Stimulated activated memory B cell treated with anti-CD40 and anti-IgM and Interleukin-4, amounts not matched to agents 10 μg/mL and 1 μg/mL and 100 μg/mL, for 72 hours (primary cell): ENCODE results near the gene CAMSAP3.

ENCODE experiments used
- ATAC-seq: fragments of 150-1000 bp; cut with Tn5 transposase; 2 replicates; pipeline ENCODE4 v1.10.0; 2021
- H3K27ac Mint-ChIP-seq: one replicate; pipeline ENCODE4 v1.8.0; 2022; ENCODE audit warnings: mild to moderate bottlenecking, mixed read lengths
- H3K27me3 Mint-ChIP-seq: one replicate; pipeline ENCODE4 v1.8.0; 2022; ENCODE audit warnings: mixed read lengths
- H3K36me3 Mint-ChIP-seq: one replicate; pipeline ENCODE4 v1.8.0; 2022; ENCODE audit warnings: mixed read lengths
- H3K4me1 Mint-ChIP-seq: one replicate; pipeline ENCODE4 v1.8.0; 2022; ENCODE audit warnings: mixed read lengths
- H3K4me3 Mint-ChIP-seq: one replicate; pipeline ENCODE4 v1.8.0; 2022; ENCODE audit warnings: mild to moderate bottlenecking, moderate library complexity, mixed read lengths
- H3K9me3 Mint-ChIP-seq: one replicate; pipeline ENCODE4 v1.8.0; 2022; ENCODE audit warnings: mixed read lengths

CAMSAP3 gene

DNA sequence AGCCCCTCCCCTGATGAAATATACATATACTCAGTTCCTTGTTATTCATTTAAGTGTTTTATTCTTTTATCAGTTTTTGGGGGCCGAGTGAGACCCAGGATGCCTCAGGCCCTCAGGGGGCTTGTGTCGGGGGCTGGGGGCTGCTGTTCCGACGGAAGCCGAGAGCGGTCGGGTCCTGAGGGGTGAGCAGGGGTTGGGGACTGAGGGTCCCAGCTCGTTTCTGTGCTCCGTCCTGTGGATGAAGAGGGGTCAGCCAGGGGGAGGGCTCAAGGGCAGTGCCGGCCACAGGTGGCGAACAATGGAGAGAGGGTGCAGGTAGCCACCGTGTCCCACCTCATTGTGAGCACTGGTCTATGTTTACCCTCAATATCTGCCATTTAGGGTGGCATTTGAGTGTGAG lies 35.9 kb downstream of the CAMSAP3 start:
- no peak for ATAC-seq
- H3K4me3 Mint-ChIP-seq, result no peak overlapping the region
- H3K27me3 Mint-ChIP-seq, result no peaks in the 10 kb centered on the region
- H3K9me3 Mint-ChIP-seq, result no peaks in the 10 kb centered on the region
- H3K36me3 Mint-ChIP-seq, result peaks cover 32% of the 10 kb centered on the region
- peaks cover 69% of the 10 kb centered on the region for H3K4me1 Mint-ChIP-seq
- H3K27ac Mint-ChIP-seq, result no peak overlapping the region

DNA sequence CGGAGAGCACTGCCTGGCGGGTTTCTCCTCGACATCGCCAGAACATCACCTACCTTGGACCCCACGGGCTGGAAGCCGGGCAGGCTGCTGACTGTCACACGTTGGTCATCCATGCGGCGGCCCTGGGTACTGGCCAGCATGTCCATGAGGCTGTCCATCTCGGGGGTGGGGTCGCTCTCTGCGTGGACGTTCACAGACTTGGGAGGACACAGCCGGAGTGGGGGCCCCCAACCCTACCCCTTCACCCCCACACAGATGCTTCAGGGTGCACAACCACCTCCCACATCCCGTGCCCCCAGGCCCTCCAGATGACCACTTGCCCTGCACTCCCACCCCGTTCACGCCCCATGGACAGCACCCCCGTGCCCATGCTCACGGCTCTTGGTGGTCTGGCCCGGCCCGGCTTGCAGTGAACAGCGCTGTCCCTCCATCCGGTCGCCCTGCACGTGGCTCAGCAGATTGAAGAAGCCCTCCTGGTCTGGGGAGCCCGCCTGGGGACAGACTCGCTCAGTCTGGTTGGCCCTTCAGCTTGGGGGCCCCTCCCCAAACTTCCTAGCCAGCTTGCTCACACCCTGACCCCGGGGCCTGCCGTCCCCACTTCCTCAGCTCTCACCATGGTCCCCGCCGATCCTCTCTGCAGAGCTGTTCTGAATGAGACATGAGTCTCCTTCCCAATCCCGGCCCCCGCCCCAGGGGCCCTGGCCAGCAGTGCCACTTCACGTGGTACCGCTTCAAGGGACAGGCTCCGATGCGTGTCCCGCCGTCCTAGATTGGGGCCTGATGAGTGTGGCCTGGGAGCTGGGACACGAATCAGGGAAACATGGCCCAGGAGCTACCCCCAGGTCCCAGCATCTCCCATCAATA lies 36.9 kb downstream of the CAMSAP3 start:
- no peaks in the 10 kb centered on the region for H3K27me3 Mint-ChIP-seq
- H3K27ac Mint-ChIP-seq, result no peak overlapping the region
- no peaks in the 10 kb centered on the region for H3K9me3 Mint-ChIP-seq
- H3K36me3 Mint-ChIP-seq, result peaks cover 26% of the 10 kb centered on the region
- ATAC-seq, result no peak
- no peak overlapping the region for H3K4me3 Mint-ChIP-seq
- H3K4me1 Mint-ChIP-seq, result peaks cover 67% of the 10 kb centered on the region

DNA sequence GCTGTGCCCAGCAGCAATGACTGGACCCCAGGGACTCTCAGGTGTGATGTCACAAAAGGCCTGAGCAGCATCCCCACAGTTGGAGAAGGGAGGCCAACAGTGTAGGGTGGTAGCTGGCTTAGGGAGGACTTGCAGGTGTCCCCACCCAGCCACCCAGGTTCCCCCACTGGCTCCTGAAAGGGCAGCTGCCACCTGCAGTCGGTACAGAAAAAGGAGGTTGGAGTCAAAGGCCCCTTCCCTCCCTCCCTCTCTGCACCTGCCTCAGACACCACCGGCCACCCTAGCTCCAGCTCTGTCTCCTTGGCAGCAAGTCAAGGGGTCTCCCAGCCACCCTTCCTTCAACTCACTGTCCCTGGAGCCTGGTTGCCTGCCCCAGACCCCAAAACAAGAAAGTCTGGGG lies 38.0 kb downstream of the CAMSAP3 start, which contains the start of gene PCP2:
Gene PCP2, minus strand, starts transcription at position 22 of the 400 bp plus-strand sequence. CDS start 262 bp downstream, outside the sequence.
- no peak within 1 kb of the TSS for H3K27ac Mint-ChIP-seq
- no peak for ATAC-seq
- H3K4me3 Mint-ChIP-seq, result no peak within 1 kb of the TSS
- H3K4me1 Mint-ChIP-seq, result peaks cover 67% of the 10 kb centered on the region
- H3K27me3 Mint-ChIP-seq, result no peaks in the 10 kb centered on the region
- H3K9me3 Mint-ChIP-seq, result no peaks in the 10 kb centered on the region
- peaks cover 26% of the 10 kb centered on the region for H3K36me3 Mint-ChIP-seq

DNA sequence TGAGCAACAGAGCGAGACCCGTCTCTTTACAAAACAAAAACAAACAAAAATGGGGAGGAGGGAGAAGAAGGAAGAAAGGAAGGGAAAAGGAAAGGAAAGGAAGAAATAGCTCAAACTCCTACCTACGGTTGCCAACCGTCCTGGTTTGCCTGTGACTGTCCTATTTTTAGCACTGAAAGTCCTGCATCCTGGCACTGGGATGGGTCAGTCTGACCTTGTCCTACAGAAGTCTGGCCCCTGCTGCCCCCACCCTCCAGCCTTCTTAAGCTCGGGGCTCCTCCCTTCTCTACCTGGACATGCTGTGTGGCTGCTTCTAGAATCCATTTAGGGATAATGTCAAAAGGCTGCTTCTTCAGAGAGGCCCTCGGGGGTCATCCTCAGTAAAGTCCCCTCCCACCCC lies 40.0 kb downstream of the CAMSAP3 start:
- H3K27ac Mint-ChIP-seq, result peak overlapping the region; percentile 97
- H3K36me3 Mint-ChIP-seq, result peaks cover 33% of the 10 kb centered on the region
- H3K4me3 Mint-ChIP-seq, result peak overlapping the region; percentile 91
- no peaks in the 10 kb centered on the region for H3K27me3 Mint-ChIP-seq
- no peak for ATAC-seq
- H3K4me1 Mint-ChIP-seq, result peaks cover 65% of the 10 kb centered on the region
- H3K9me3 Mint-ChIP-seq, result peaks cover 4% of the 10 kb centered on the region

DNA sequence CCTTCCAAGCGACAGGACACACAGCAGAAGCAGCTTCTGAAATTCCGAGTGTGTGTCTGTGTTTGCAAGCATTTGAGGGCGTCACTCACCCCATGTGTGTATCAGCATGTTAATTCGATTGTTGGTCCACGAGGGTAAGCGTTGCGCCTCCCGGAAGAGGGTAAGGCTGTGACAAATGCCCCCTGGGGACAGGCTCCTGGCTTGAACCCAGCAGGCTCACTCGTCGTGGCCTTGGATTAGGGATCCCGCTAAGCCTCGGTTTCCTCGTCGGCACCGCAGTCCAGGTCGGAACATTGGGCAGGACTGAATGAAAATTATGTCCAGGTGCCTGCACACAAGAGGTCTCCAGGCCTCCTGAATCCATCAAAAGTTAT lies 40.6 kb downstream of the CAMSAP3 start:
- H3K27ac Mint-ChIP-seq, result peak overlapping the region; percentile 97

DNA sequence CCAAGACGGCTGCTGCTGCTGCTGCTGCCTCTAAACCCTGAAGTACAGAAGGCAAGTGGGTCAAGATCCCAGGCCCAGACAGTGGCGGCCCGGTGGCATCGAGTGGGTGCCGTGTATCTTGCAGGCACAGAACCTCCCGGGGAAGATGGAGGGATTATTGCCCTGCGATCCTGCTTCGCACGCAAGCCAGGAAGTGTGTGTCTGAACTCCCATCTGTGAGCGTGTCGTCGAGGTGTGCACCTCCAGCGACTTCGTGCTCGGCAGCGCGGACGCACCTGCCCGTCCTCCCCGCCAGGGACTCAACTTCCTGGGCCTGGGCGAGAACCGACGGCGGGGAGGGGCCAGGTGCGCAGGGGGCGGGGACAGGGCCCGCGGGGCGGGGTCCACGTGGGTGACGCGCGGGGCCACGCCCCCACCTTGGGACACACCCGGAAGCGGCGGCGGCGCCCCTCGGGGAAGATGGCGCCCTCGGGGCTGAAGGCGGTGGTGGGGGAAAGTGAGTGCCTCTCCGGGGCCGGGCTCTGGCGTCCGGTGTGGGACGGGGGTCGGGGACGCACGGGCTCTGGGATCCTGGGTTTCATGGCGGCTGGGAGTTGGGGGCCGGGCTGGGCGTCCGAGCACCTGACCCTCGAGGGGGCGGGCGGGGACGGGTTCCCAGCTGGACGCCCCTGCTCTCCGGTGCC lies 41.2 kb downstream of the CAMSAP3 start, which contains the start of gene STXBP2:
Gene STXBP2, plus strand, starts transcription at position 420 of the 683 bp plus-strand sequence. Its CDS starts 40 bp downstream, at position 460.
- H3K36me3 Mint-ChIP-seq, result peaks cover 35% of the 10 kb centered on the region
- peaks cover 4% of the 10 kb centered on the region for H3K9me3 Mint-ChIP-seq
- H3K27ac Mint-ChIP-seq, result peak within 1 kb of the TSS; percentile 97
- H3K4me3 Mint-ChIP-seq, result peak within 1 kb of the TSS; percentile 91
- no peaks in the 10 kb centered on the region for H3K27me3 Mint-ChIP-seq
- H3K4me1 Mint-ChIP-seq, result peaks cover 55% of the 10 kb centered on the region
- ATAC-seq, result peak; percentile 96

More for the DNA sequence above, 40.6 kb downstream of the CAMSAP3 start:
- peak overlapping the region; percentile 91 for H3K4me3 Mint-ChIP-seq
- peaks cover 33% of the 10 kb centered on the region for H3K36me3 Mint-ChIP-seq
- H3K4me1 Mint-ChIP-seq, result peaks cover 59% of the 10 kb centered on the region
- no peaks in the 10 kb centered on the region for H3K27me3 Mint-ChIP-seq
- no peak for ATAC-seq
- peaks cover 4% of the 10 kb centered on the region for H3K9me3 Mint-ChIP-seq

DNA sequence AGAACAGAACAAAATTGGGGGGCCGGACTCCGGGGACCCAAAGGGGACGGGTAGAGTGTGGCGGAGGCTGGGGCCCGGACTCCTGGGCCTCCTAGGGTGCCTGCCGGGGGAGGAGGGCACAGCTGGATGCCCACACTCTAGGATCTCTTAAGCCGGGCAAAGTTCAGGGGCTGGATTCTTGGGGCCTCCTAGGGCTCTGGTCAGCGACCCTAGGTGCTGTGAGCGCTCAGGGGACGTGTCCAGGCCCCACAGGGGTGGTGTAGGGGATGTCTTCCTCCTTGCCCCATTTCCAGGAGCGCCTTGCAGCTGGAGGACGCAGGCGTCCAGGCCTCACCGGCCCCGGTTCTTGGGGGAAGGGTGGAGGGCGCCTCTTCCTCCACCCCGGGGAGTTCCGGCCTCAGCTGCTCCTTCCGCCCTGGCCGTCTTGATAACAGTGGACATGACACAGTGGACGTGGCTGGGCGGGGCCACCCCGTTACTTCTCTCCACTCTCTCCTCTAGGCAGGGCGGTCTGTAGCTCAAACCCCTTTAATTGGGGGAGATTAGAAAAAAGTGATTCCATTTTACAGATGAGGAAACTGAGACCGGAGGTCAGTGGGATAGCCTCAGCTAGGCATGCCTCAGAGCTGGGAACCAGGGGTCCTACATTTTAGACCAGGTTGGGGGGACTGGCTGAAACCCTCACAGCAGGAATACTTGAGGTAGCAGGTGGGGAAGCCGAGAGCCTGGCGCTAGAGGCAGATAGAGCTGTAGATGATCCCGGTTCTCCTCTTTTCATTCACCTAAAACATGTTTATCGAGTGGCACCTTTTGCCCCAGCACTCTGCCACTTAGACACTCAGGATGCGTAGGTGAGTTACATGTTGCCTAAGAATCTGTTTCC lies 42.0 kb downstream of the CAMSAP3 start:
- peak overlapping the region; percentile 91 for H3K4me3 Mint-ChIP-seq
- peak; percentile 1 for ATAC-seq
- peaks cover 4% of the 10 kb centered on the region for H3K9me3 Mint-ChIP-seq
- H3K4me1 Mint-ChIP-seq, result peaks cover 57% of the 10 kb centered on the region
- H3K27ac Mint-ChIP-seq, result peak overlapping the region; percentile 97
- H3K27me3 Mint-ChIP-seq, result no peaks in the 10 kb centered on the region
- peaks cover 35% of the 10 kb centered on the region for H3K36me3 Mint-ChIP-seq

DNA sequence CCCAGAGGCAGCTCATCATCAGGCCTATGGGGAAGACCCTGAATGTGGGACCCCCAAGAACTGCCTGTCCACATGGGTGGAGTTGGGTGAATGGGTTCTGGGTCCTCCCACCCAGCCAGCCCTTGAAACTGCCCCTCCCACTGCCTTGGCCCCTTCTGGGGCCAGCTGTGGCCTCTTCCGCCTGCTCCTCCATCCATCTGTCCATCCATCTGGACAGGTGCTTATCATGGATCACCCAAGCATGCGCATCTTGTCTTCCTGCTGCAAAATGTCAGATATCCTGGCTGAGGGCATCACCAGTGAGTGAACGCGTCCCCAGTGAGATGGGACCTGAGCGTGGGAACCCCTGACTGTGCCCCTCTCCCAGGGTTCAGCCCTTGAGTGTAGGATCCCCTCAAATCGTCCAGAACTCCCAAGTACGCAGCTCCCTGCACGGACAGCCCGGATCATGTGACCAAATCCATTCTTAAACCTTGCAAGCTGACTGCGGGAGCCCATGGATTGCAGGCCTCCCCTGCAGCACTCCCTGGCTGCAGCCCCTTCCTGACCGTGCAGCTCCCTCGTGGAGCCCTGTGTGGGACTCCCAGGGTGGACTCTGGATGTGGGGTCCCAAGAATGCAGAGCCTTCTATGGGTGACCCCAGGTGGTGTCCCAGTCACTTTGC lies 43.3 kb downstream of the CAMSAP3 start:
- Mint-ChIP-seq H3K27me3 (no peaks in the 10 kb centered on the region), H3K4me3 (no peak overlapping the region), H3K4me1 (peaks cover 55% of the 10 kb centered on the region), H3K27ac (no peak overlapping the region), H3K9me3 (peaks cover 4% of the 10 kb centered on the region), H3K36me3 (peaks cover 43% of the 10 kb centered on the region)
- ATAC-seq, result no peak

DNA sequence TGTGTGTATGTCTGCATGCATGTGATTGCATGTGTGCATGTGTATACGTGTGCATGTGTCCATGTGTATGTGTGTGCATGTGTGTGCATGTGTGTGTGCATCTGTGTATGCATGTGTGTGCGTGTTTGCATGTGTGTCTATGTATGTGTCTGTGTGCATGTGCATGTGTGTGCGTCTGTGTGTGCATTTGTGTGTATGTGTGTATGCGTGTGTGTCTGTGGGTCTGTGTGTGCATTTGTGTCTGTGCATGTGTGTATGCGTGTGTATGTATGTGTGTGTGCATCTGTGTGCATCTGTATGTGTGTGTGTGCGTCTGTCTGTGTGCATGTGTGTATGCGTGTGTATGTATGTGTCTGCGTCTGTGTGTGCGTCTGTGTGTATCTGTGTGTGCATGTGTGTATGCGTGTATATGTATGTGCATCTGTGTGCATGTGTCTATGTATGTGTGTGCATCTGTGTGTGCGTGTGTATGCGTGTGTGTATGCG lies 44.2 kb downstream of the CAMSAP3 start:
- no peak for ATAC-seq
- Mint-ChIP-seq H3K27me3 (no peaks in the 10 kb centered on the region), H3K27ac (no peak overlapping the region), H3K4me1 (peaks cover 52% of the 10 kb centered on the region), H3K4me3 (no peak overlapping the region), H3K9me3 (peaks cover 4% of the 10 kb centered on the region), H3K36me3 (peaks cover 52% of the 10 kb centered on the region)

DNA sequence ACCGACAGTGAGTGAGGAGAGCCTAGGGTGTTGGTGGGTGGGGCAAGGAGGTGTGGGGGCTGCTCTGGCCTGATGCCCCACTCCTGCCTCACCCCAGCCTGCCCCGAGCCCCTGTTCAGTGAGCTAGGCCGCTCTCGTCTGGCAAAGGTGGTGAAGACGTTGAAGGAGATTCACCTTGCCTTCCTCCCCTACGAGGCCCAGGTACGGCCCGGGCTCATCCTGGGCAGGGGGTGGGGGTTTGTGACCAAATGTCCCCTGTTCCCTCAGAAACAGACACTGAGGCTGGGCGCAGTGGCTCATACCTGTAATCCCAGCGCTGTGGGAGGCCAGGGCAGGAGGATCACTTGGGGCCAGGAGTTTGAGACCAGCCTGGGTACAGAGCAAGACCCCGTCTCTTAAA lies 45.1 kb downstream of the CAMSAP3 start:
- no peak overlapping the region for H3K4me3 Mint-ChIP-seq
- ATAC-seq, result no peak
- peaks cover 46% of the 10 kb centered on the region for H3K4me1 Mint-ChIP-seq
- H3K9me3 Mint-ChIP-seq, result peaks cover 4% of the 10 kb centered on the region
- no peaks in the 10 kb centered on the region for H3K27me3 Mint-ChIP-seq
- H3K36me3 Mint-ChIP-seq, result peaks cover 58% of the 10 kb centered on the region
- no peak overlapping the region for H3K27ac Mint-ChIP-seq

DNA sequence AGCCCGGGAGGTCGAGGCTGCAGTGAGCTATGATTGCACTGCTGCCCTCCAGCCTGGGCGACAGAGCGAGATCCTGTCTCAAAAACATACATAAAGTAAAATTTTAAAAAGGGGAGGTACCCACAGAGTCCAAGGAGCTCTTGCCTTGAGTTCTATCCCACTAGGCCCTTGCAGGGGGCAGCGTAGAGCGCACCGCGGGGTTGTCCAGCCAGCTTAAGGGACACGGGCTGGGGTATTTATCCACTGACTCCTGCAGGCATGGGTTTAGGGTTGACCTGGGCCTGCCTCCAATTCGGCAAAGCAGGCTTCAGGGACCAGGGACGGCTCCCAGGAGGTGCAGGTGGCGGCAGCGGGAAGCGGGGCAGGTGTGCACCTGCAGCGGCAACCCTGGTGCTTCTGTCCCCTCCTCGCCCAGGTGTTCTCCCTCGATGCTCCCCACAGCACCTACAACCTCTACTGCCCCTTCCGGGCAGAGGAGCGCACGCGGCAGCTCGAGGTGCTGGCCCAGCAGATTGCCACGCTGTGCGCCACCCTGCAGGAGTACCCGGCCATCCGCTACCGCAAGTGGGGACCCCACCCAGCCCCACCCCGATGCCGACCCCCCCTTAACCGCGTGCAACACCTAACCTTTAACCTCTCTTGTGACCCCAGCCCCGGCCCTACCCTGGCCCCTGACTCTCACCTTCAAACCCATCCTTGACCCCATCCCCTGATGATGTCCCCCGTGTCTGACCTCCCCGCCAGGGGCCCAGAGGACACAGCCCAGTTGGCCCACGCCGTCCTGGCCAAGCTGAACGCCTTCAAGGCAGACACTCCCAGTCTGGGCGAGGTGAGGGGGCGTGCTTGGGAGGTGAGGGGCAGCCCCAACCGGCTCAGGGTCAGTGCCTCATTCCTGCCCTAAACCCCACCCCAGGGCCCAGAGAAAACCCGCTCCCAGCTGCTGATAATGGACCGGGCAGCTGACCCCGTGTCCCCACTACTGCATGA lies 45.9 kb downstream of the CAMSAP3 start:
- Mint-ChIP-seq H3K27ac (no peak overlapping the region), H3K4me1 (peaks cover 39% of the 10 kb centered on the region), H3K27me3 (no peaks in the 10 kb centered on the region), H3K36me3 (peaks cover 66% of the 10 kb centered on the region), H3K9me3 (peaks cover 4% of the 10 kb centered on the region), H3K4me3 (no peak overlapping the region)
- ATAC-seq, result no peak

DNA sequence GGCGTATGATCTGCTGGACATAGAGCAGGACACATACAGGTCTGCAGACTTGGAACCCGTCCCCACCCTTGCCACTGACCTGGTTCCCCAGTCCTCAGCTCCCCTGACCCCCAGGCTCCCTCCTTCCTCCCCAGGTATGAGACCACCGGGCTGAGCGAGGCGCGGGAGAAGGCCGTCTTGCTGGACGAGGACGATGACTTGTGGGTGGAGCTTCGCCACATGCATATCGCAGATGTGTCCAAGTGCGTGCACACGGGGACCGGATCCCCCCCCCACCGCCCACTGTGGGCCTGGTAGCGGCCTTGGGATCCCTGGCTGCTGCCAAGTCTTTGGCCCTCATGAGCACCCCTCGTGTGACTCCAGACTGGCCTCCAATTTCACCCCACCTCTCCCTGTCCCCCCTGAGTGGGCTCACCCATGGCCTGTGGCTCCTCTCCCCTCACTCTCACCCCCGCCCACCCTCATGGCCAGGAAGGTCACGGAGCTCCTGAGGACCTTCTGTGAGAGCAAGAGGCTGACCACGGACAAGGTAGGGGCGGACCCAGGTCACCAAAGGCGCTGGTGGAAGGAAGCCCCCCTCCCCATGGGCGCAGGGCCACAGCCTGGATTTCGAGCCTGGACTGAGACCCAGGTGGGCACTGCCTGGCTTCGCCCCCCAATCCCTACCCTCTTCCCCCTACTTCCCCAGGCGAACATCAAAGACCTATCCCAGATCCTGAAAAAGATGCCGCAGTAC lies 46.8 kb downstream of the CAMSAP3 start:
- ATAC-seq, result no peak
- Mint-ChIP-seq H3K4me1 (peaks cover 34% of the 10 kb centered on the region), H3K4me3 (no peak overlapping the region), H3K9me3 (peaks cover 4% of the 10 kb centered on the region), H3K27me3 (no peaks in the 10 kb centered on the region), H3K27ac (no peak overlapping the region), H3K36me3 (peaks cover 70% of the 10 kb centered on the region)

DNA sequence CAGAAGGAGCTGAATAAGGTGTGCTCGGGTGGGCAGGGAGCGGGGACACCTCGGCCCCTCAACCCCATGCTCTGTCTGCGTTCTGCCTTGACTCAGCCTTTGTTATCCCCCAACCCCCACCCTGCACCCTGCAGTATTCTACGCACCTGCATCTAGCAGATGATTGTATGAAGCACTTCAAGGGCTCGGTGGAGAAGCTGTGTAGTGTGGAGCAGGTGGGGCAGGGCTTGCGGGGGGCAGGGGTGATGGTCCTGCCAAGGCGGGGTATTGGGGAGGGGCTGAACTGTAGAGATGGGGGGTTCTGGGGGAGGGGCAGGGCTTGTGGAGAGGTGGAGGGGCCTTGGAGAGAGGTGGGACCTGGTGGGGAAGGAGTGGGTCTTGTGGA lies 47.4 kb downstream of the CAMSAP3 start:
- H3K27ac Mint-ChIP-seq, result no peak overlapping the region
- peaks cover 4% of the 10 kb centered on the region for H3K9me3 Mint-ChIP-seq
- ATAC-seq, result no peak
- no peaks in the 10 kb centered on the region for H3K27me3 Mint-ChIP-seq
- H3K4me1 Mint-ChIP-seq, result peaks cover 28% of the 10 kb centered on the region
- peaks cover 75% of the 10 kb centered on the region for H3K36me3 Mint-ChIP-seq
- no peak overlapping the region for H3K4me3 Mint-ChIP-seq
